CD4-positive, alpha-beta T cell treated with Interleukin-17A for 1 hour (primary cell): Measurements from ENCODE around the gene SSTR5.
"Not testable (repeated sequence)": the region's sequence is repeated elsewhere in the genome, so short reads cannot be mapped to it uniquely, and the experiment has no call there.

Experiments used
- DNase-seq: peaks from one replicate; pipeline ENCODE4 v3.0.0-alpha.2; 2020

SSTR5 gene

GRCh38 chr16:1072526-1073261 lies at the start of gene SSTR5:
Gene SSTR5 (plus strand): TSS chr16:1072747. CDS start chr16:1078869, 6,122 bp downstream.
- DNase-seq: no peak

GRCh38 chr16:1024138-1024537 lies 48.4 kb upstream of the SSTR5 start:
- no peak for DNase-seq

- not testable (repeated sequence) for DNase-seq
Observed at GRCh38 chr16:1025183-1025809, 47.3 kb upstream of the SSTR5 start.

GRCh38 chr16:1026057-1026783 lies 46.3 kb upstream of the SSTR5 start:
- no peak for DNase-seq

GRCh38 chr16:1026784-1027500 lies 45.6 kb upstream of the SSTR5 start:
- DNase-seq: no peak

GRCh38 chr16:1027501-1027815 lies 45.1 kb upstream of the SSTR5 start:
- DNase-seq: no peak

GRCh38 chr16:1028056-1028455 lies 44.5 kb upstream of the SSTR5 start:
- DNase-seq: no peak

GRCh38 chr16:1028524-1029258 lies 43.9 kb upstream of the SSTR5 start:
- DNase-seq: no peak

- DNase-seq: no peak
Observed at GRCh38 chr16:1029259-1029545, 43.3 kb upstream of the SSTR5 start.

- no peak for DNase-seq
Observed at GRCh38 chr16:1030473-1030901, 42.1 kb upstream of the SSTR5 start.

- no peak for DNase-seq
Observed at GRCh38 chr16:1031666-1032065, 40.9 kb upstream of the SSTR5 start.

- no peak for DNase-seq
Observed at GRCh38 chr16:1032607-1033006, 39.9 kb upstream of the SSTR5 start.

- no peak for DNase-seq
Observed at GRCh38 chr16:1033128-1033679, 39.3 kb upstream of the SSTR5 start.

- no peak for DNase-seq
Observed at GRCh38 chr16:1034230-1035065, 38.1 kb upstream of the SSTR5 start.

- DNase-seq: no peak
Observed at GRCh38 chr16:1035066-1035415, 37.5 kb upstream of the SSTR5 start.

- no peak for DNase-seq
Observed at GRCh38 chr16:1036166-1036565, 36.4 kb upstream of the SSTR5 start.

GRCh38 chr16:1036726-1037393 lies 35.7 kb upstream of the SSTR5 start:
- no peak for DNase-seq

GRCh38 chr16:1037394-1038257 lies 34.9 kb upstream of the SSTR5 start:
- no peak for DNase-seq

GRCh38 chr16:1038932-1039331 lies 33.6 kb upstream of the SSTR5 start:
- DNase-seq: no peak

- DNase-seq: no peak
Observed at GRCh38 chr16:1039762-1040161, 32.8 kb upstream of the SSTR5 start.
